IMR-90 (cell line): ENCODE data around the gene HHLA2. TPM values are rescaled to one million over a fixed set of nuclear protein-coding genes. Genes with fewer than 3 reads are reported as not detected.

Experiments
- ATAC-seq: fragments of 200-7000 bp; cut with Tn5 transposase; 2 replicates; pipeline ENCODE4 v1.9.1; 2020; ENCODE audit warnings: low read depth, mild to moderate bottlenecking, moderate library complexity
- BruUV-seq: library from RNA; stranded (reverse); fragments of 400-500 nt; replicated peaks from 2 replicates; lab custom pipeline; 2021; lab: Mats Ljungman, UMichigan
- CTCF ChIA-PET: fragments of 300-600 bp; formaldehyde crosslinking; extraction: SDS; loops from one replicate; lab custom pipeline; 2021; ENCODE audit warnings: antibody characterized with exemption; lab: Yijun Ruan, JAX
- POLR2A ChIA-PET: fragments of 300-600 bp; sonication (Branson Sonifier 250); formaldehyde crosslinking; loops from one replicate; lab custom pipeline; 2022; ENCODE audit warnings: antibody characterized with exemption; ENCODE audit not compliant: unreplicated experiment; lab: Charles Lee
- DNase-seq: peaks from one replicate; pipeline ENCODE4 v3.0.0; 2013
- H2AFZ ChIP-seq: replicated peaks from 2 replicates; pipeline ENCODE3; 2013; ENCODE audit warnings: low read length, mild to moderate bottlenecking; ENCODE audit not compliant: poor library complexity
- H2AK5ac ChIP-seq: 2 replicates; pipeline ENCODE4 v1.6.1; 2013; ENCODE audit warnings: low read depth, low read length, inconsistent platforms
- H2AK9ac ChIP-seq: replicated peaks from 2 replicates; pipeline ENCODE3; 2013; ENCODE audit warnings: mild to moderate bottlenecking, low read depth, low read length, moderate library complexity; ENCODE audit not compliant: poor library complexity
- H2BK120ac ChIP-seq: 2 replicates; pipeline ENCODE4 v1.6.1; 2013; ENCODE audit warnings: low read depth, low read length, inconsistent platforms
- H2BK15ac ChIP-seq: 3 replicates; pipeline ENCODE4 v1.6.1; 2013; ENCODE audit warnings: low read depth, low read length, inconsistent platforms
- H2BK20ac ChIP-seq: 2 replicates; pipeline ENCODE4 v1.6.1; 2013; ENCODE audit warnings: low read depth, mild to moderate bottlenecking, inconsistent platforms, low read length, moderate library complexity
- H2BK5ac ChIP-seq: 2 replicates; pipeline ENCODE4 v1.6.1; 2013; ENCODE audit warnings: mild to moderate bottlenecking, low read depth, low read length, inconsistent platforms; ENCODE audit not compliant: poor library complexity, severe bottlenecking
- H3K14ac ChIP-seq: replicated peaks from 2 replicates; pipeline ENCODE4 v1.6.1; 2013; ENCODE audit warnings: low read depth, low read length, inconsistent platforms
- H3K18ac ChIP-seq: 2 replicates; pipeline ENCODE4 v1.6.1; 2013; ENCODE audit warnings: low read depth, low read length, control low read depth
- H3K23ac ChIP-seq: 2 replicates; pipeline ENCODE4 v1.6.1; 2013; ENCODE audit warnings: low read depth, low read length, inconsistent platforms
- H3K27ac ChIP-seq: 2 replicates; pipeline ENCODE4 v1.5.1; 2013; ENCODE audit warnings: mild to moderate bottlenecking, control low read depth, low read length; ENCODE audit not compliant: insufficient read depth
- H3K27me3 ChIP-seq: 2 replicates; pipeline ENCODE4 v1.6.1; 2013; ENCODE audit warnings: low read length; ENCODE audit not compliant: control insufficient read depth, insufficient read depth
- H3K36me3 ChIP-seq: 2 replicates; pipeline ENCODE4 v1.6.1; 2013; ENCODE audit warnings: low read length, mixed read lengths; ENCODE audit not compliant: control insufficient read depth, insufficient read depth
- H3K4ac ChIP-seq: 2 replicates; pipeline ENCODE4 v1.6.1; 2013; ENCODE audit warnings: low read depth, low read length, inconsistent platforms
- H3K4me1 ChIP-seq: 2 replicates; pipeline ENCODE4 v1.6.1; 2013; ENCODE audit warnings: low read length, mixed read lengths; ENCODE audit not compliant: control insufficient read depth, insufficient read depth
- H3K4me2 ChIP-seq: 2 replicates; pipeline ENCODE4 v1.6.1; 2013; ENCODE audit warnings: low read depth, mild to moderate bottlenecking, control low read depth, low read length, moderate library complexity
- H3K4me3 ChIP-seq: 2 replicates; pipeline ENCODE4 v1.5.1; 2013; ENCODE audit warnings: low read depth, mild to moderate bottlenecking, control low read depth, low read length, moderate library complexity; ENCODE audit not compliant: insufficient read depth
- H3K56ac ChIP-seq: 2 replicates; pipeline ENCODE4 v1.6.1; 2013; ENCODE audit warnings: low read length, inconsistent platforms; ENCODE audit not compliant: insufficient read depth; ENCODE audit errors: extremely low read depth
- H3K79me1 ChIP-seq, 2 experiments: 2 replicates each; pipeline ENCODE4 v1.6.1; 2013; ENCODE audit warnings: low read length in 2 of 2, inconsistent platforms in 1 of 2, low read depth in 1 of 2
- H3K9ac ChIP-seq: 2 replicates; pipeline ENCODE4 v1.6.1; 2013; ENCODE audit warnings: low read depth, low read length, control low read depth
- H3K9me1 ChIP-seq: 2 replicates; pipeline ENCODE4 v1.6.1; 2013; ENCODE audit warnings: low read length, inconsistent platforms; ENCODE audit not compliant: insufficient read depth
- H3K9me3 ChIP-seq: 2 replicates; pipeline ENCODE4 v1.6.1; 2013; ENCODE audit warnings: low read length; ENCODE audit not compliant: control insufficient read depth, insufficient read depth
- H4K20me1 ChIP-seq: 2 replicates; pipeline ENCODE4 v1.6.1; 2013; ENCODE audit warnings: low read length, inconsistent platforms; ENCODE audit not compliant: insufficient read depth
- H4K5ac ChIP-seq: 2 replicates; pipeline ENCODE4 v1.6.1; 2013; ENCODE audit warnings: mild to moderate bottlenecking, low read depth, low read length, control low read depth
- H4K8ac ChIP-seq, 2 experiments: 2 replicates each; pipeline ENCODE4 v1.6.1; 2013; ENCODE audit warnings: low read depth in 2 of 2, low read length in 2 of 2, control low read depth in 1 of 2, inconsistent platforms in 1 of 2
- H4K91ac ChIP-seq: 2 replicates; pipeline ENCODE4 v1.6.1; 2013; ENCODE audit warnings: low read depth, low read length, inconsistent platforms; ENCODE audit not compliant: insufficient read depth
- BHLHE40 ChIP-seq: fragments of 150-350 bp; IDR thresholded peaks from 2 replicates; pipeline ENCODE4 v1.6.1; 2016; ENCODE audit warnings: mild to moderate bottlenecking, low read depth, low read length
- ELK1 ChIP-seq: fragments of 150-350 bp; IDR thresholded peaks from 2 replicates; pipeline ENCODE4 v1.6.1; 2016; ENCODE audit warnings: low read depth, mild to moderate bottlenecking, low read length, moderate library complexity, borderline replicate concordance
- MAFK ChIP-seq: IDR thresholded peaks from 2 replicates; pipeline ENCODE4 v1.6.1; 2012; ENCODE audit warnings: low read depth, low read length, improper control_type of control experiment
- MAZ ChIP-seq: IDR thresholded peaks from 2 replicates; pipeline ENCODE4 v1.6.1; 2012; ENCODE audit warnings: low read depth, mild to moderate bottlenecking, low read length, improper control_type of control experiment, moderate library complexity, borderline replicate concordance
- POLR2A ChIP-seq: IDR thresholded peaks from 2 replicates; pipeline ENCODE4 v1.6.1; 2012; ENCODE audit warnings: mild to moderate bottlenecking, low read depth, low read length
- USF2 ChIP-seq: fragments of 150-350 bp; IDR thresholded peaks from 2 replicates; pipeline ENCODE4 v1.6.1; 2017; ENCODE audit warnings: mild to moderate bottlenecking, antibody characterized with exemption, low read length, low read depth
- WGBS, 2 experiments: methylation state at CpG; one replicate each; pipeline versions ENCODE4 v1.1.5 to v1.1.7; 2013; ENCODE audit warnings: missing lambda C conversion rate in 2 of 2; ENCODE audit not compliant: insufficient read length in 1 of 2; ENCODE audit errors: extremely low coverage in 2 of 2; 5-methylcytosine and 5-hydroxymethylcytosine counted together
- dilution Hi-C: fragments of 300-500 bp; cut with HindIII; formaldehyde crosslinking; loops from one replicate; pipeline ENCODE4 v1.14.3; 2018; ENCODE audit warnings: low sequenced_read_pairs; ENCODE audit not compliant: unreplicated experiment
- in situ Hi-C: fragments of 300-500 bp; cut with MboI; formaldehyde crosslinking; loops from 3 replicates; pipeline ENCODE4 v1.14.3; 2019; ENCODE audit warnings: low sequenced_read_pairs, inconsistent platforms, mixed read lengths
- intact Hi-C: fragments of 100-400 bp; cut with micrococcal nuclease; formaldehyde crosslinking; loops from 2 replicates; pipeline ENCODE4 v1.10.0; 2022
- polyA plus RNA-seq, 3 experiments: library from polyadenylated mRNA; depleted of rRNA; stranded (reverse); fragments of >200 nt; gene quantifications; 2 replicates each; pipeline ENCODE4 v1.2.3, GENCODE V29; 2012; ENCODE audit warnings: low replicate concordance in 1 of 3
- total RNA-seq: library from RNA; depleted of rRNA; stranded (reverse); fragments of >200 nt; gene quantifications from 2 replicates; pipeline ENCODE4 v1.2.3, GENCODE V29; 2012

HHLA2 gene
- total and polyA plus RNA-seq, 2 of the 4 experiments (the other 2 are of a cell fraction): not detected

GRCh38 chr3:108376026-108376425 is 79.7 kb downstream of the HHLA2 start:
- Histone ChIP-seq H3K36me3 (no peaks in the 10 kb centered on the region), H3K4me2 (no peak overlapping the region), H2AK9ac (no peak overlapping the region), H2AK5ac (no peak overlapping the region), H3K4me3 (no peak overlapping the region), H3K27ac (no peak overlapping the region), H2AFZ (no peak overlapping the region), H3K18ac (no peak overlapping the region), H3K27me3 (no peaks in the 10 kb centered on the region), H2BK5ac (no peak overlapping the region), H4K91ac (no peak overlapping the region), H2BK20ac (no peak overlapping the region), H3K56ac (no peak overlapping the region), H4K5ac (no peak overlapping the region), H4K8ac (no peak overlapping the region), H2BK15ac (no peak overlapping the region), H4K20me1 (no peaks in the 10 kb centered on the region), H3K9me1 (no peaks in the 10 kb centered on the region), H3K4ac (no peak overlapping the region), H3K79me1 (no peaks in the 10 kb centered on the region), H3K9me3 (no peaks in the 10 kb centered on the region), H3K14ac (no peak overlapping the region), H3K4me1 (no peaks in the 10 kb centered on the region), H2BK120ac (no peak overlapping the region), H3K23ac (no peak overlapping the region), H3K9ac (no peak overlapping the region)
- dilution Hi-C loops: no loop called here
- intact Hi-C loops: no loop called here
- no peak for TF ChIP-seq MAZ
- no peak for TF ChIP-seq BHLHE40
- no peak for TF ChIP-seq MAFK
- no peak for TF ChIP-seq USF2
- no peak for TF ChIP-seq POLR2A
- TF ChIP-seq ELK1: no peak
- no peak for ATAC-seq
- ChIA-PET CTCF (no interaction called here), POLR2A (no interaction called here)
- BruUV-seq: no TSS peak
- in situ Hi-C loops: no loop called here
- no CpG with 5 or more reads among the region's 1 CpG for WGBS, 2 experiments
- DNase-seq: no peak
